K562 (cell line): Measurements from ENCODE around the gene PCSK5. TPM values are rescaled to one million over a fixed set of nuclear protein-coding genes. Genes with fewer than 3 reads are reported as not detected.
"Not testable (repeated sequence)": the region's sequence is repeated elsewhere in the genome, so short reads cannot be mapped to it uniquely, and the experiment has no call there.

Source experiments
- ARID1B ChIP-seq: fragments of 450-650 bp; IDR thresholded peaks from 2 replicates; pipeline ENCODE4 v1.6.1; 2016; ENCODE audit warnings: antibody characterized with exemption, mild to moderate bottlenecking, inconsistent platforms
- BCOR ChIP-seq: fragments of 450-650 bp; IDR thresholded peaks from 2 replicates; pipeline ENCODE4 v1.6.1; 2016
- BHLHE40 ChIP-seq: IDR thresholded peaks from 2 replicates; pipeline ENCODE4 v1.6.1; 2011; ENCODE audit warnings: low read length, improper control_type of control experiment
- DMBX1 ChIP-seq: fragments of 250-450 bp; sonication (Bioruptor Pico); IDR thresholded peaks from 2 replicates; pipeline ENCODE4 v1.8.0; 2022; ENCODE audit warnings: inconsistent platforms, mild to moderate bottlenecking, moderate library complexity, borderline replicate concordance
- HDAC3 ChIP-seq: fragments of 450-650 bp; IDR thresholded peaks from 2 replicates; pipeline ENCODE4 v1.6.1; 2018; ENCODE audit warnings: borderline replicate concordance, mild to moderate bottlenecking, moderate library complexity; ENCODE audit not compliant: partially characterized antibody
- KDM1A ChIP-seq, 2 experiments: fragments of 450-650 bp; IDR thresholded peaks; 2 replicates each; pipeline ENCODE4 v1.6.1; 2016; ENCODE audit warnings: mild to moderate bottlenecking in 2 of 2
- KDM5B ChIP-seq: fragments of 200-600 bp; sonication (generic); IDR thresholded peaks from 2 replicates; pipeline ENCODE4 v1.6.1; 2012; ENCODE audit warnings: low read depth, mild to moderate bottlenecking, moderate library complexity, low read length, control low read depth, inconsistent platforms; ENCODE audit not compliant: insufficient replicate concordance
- MAFG ChIP-seq: fragments of 450-650 bp; conservative IDR thresholded peaks from 2 replicates; pipeline ENCODE4 v1.6.1; 2016; ENCODE audit warnings: missing genetic modification characterization, missing compliant biosample characterization
- MTA2 ChIP-seq: fragments of 450-650 bp; IDR thresholded peaks from 2 replicates; pipeline ENCODE4 v1.6.1; 2016; ENCODE audit warnings: low read depth
- NCOA1 ChIP-seq: fragments of 450-650 bp; IDR thresholded peaks from 2 replicates; pipeline ENCODE4 v1.6.1; 2016; ENCODE audit warnings: low read depth
- NR2C2 ChIP-seq, 2 experiments: fragments of 200-800 bp in 1 of 2; sonication (Bioruptor generic) in 1 of 2; sonication (generic) in 1 of 2; formaldehyde crosslinking in 1 of 2; IDR thresholded peaks; 2 replicates each; pipeline versions ENCODE4 v1.6.1 to v1.8.0; 2016 to 2022; ENCODE audit warnings: mild to moderate bottlenecking in 1 of 2, missing compliant biosample characterization in 1 of 2, missing genetic modification characterization in 1 of 2, missing genetic modification reagents in 1 of 2
- NR4A1 ChIP-seq, 2 experiments: fragments of 250-450 bp in 1 of 2; fragments of 450-650 bp in 1 of 2; sonication (Bioruptor Pico) in 1 of 2; IDR thresholded peaks; 2 replicates each; pipeline versions ENCODE4 v1.4.0 to v1.6.1; 2016 to 2020; ENCODE audit warnings: mild to moderate bottlenecking in 2 of 2, missing compliant biosample characterization in 1 of 2, missing genetic modification characterization in 1 of 2, moderate library complexity in 1 of 2
- PML ChIP-seq: IDR thresholded peaks from 2 replicates; pipeline ENCODE4 v1.6.1; 2012; ENCODE audit warnings: low read length, inconsistent platforms
- SMAD3 ChIP-seq: fragments of 450-650 bp; formaldehyde crosslinking; conservative IDR thresholded peaks from 2 replicates; pipeline ENCODE4 v1.4.0; 2020; ENCODE audit warnings: mild to moderate bottlenecking
- SMARCC2 ChIP-seq: fragments of 450-650 bp; IDR thresholded peaks from 2 replicates; pipeline ENCODE4 v1.6.1; 2017; ENCODE audit warnings: antibody characterized with exemption, moderate library complexity, mild to moderate bottlenecking, low read depth
- SOX6 ChIP-seq: fragments of 450-650 bp; IDR thresholded peaks from 2 replicates; pipeline ENCODE4 v1.6.1; 2014; ENCODE audit warnings: mild to moderate bottlenecking
- TAL1 ChIP-seq: fragments of 450-650 bp; IDR thresholded peaks from 2 replicates; pipeline ENCODE4 v1.6.1; 2016; ENCODE audit warnings: mild to moderate bottlenecking
- TARDBP ChIP-seq: fragments of 450-650 bp; IDR thresholded peaks from 2 replicates; pipeline ENCODE4 v1.6.1; 2016
- TBL1XR1 ChIP-seq, 2 experiments: IDR thresholded peaks; 2 replicates each; pipeline ENCODE4 v1.6.1; 2012; ENCODE audit warnings: improper control_type of control experiment in 2 of 2, low read length in 2 of 2, mild to moderate bottlenecking in 1 of 2
- TCF3 ChIP-seq: sonication (generic); formaldehyde crosslinking; IDR thresholded peaks from 2 replicates; pipeline ENCODE4 v1.4.0; 2020; ENCODE audit warnings: mild to moderate bottlenecking, missing genetic modification reagents
- TRIM24 ChIP-seq, 2 experiments: fragments of 450-650 bp; IDR thresholded peaks; 2 replicates each; pipeline ENCODE4 v1.6.1; 2016
- TRIM28 ChIP-seq: fragments of 450-650 bp; IDR thresholded peaks from 2 replicates; pipeline ENCODE4 v1.6.1; 2017
- ZEB2 ChIP-seq: fragments of 450-650 bp; IDR thresholded peaks from 2 replicates; pipeline ENCODE4 v1.6.1; 2016
- ZNF316 ChIP-seq: fragments of 450-650 bp; IDR thresholded peaks from 2 replicates; pipeline ENCODE4 v1.6.1; 2016
- polyA plus RNA-seq, 8 experiments: library from polyadenylated mRNA; depleted of rRNA in 4 of 8; stranded (reverse) in 5 of 8; unstranded in 3 of 8; fragments of >200 nt; fragmentation: Nextera tagmentation in 2 of 8; fragmentation: Illumina TruSeq in 1 of 8; extraction: Ambion mirVana in 2 of 8; extraction: Trizol in 1 of 8; gene quantifications; 2 replicates each; pipeline versions ENCODE4 v1.2.1 to v1.2.3, GENCODE V29; 2011 to 2014; ENCODE audit warnings: inconsistent platforms in 1 of 8, missing spikeins in 1 of 8
- total RNA-seq, 7 experiments: library from RNA; depleted of rRNA in 6 of 7; stranded (reverse); fragments of >200 nt in 6 of 7; fragmentation: Illumina TruSeq in 2 of 7; extraction: Trizol in 2 of 7; gene quantifications; 2 replicates each; pipeline versions ENCODE4 v1.2.1 to v1.2.3, GENCODE V29; 2011 to 2021; ENCODE audit warnings: low replicate concordance in 1 of 7
- TF ChIP-seq, protein P1 (sequence below), 2 experiments: fragments of 150-350 bp in 1 of 2; IDR thresholded peaks; 2 replicates each; pipeline ENCODE4 v1.6.1; 2012 to 2016; ENCODE audit warnings: low read depth in 2 of 2, low read length in 2 of 2, mild to moderate bottlenecking in 1 of 2, moderate library complexity in 1 of 2

The PCSK5 gene
- total and polyA plus RNA-seq, 9 of the 15 experiments (the other 6 are each of a cell fraction or from before 2014, with no cell fraction given): not detected

DNA sequence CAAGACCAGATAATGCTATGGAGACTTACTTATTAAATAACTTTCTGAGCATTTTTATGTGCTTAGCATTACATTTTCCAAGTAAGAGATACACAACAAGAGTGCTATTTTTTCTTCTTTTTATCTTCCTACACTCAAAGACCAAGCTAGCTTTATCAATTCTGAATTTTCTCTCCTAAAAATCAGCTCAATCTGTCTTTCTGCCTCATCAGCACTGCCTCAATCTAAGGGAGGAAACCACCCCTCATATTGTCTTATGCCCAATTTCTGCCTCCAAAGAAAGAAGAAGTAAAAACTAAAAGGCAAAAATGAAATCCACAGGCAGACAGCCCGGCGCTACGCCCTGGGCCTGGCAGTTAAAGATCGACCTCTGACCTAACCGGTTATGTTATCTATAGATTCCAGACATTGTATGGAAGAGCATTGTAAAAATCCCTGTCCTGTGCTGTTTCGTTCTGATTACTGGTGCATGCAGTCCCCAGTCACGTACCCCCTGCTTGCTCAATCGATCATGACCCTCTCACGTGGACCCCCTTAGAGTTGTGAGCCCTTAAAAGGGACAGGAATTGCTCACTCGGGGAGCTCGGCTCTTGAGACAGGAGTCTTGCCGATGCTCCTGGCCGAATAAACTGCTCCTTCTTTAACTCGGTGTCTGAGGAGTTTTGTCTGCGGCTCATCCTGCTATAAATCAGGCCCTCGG lies 472.0 kb downstream of the PCSK5 start (continued):
- 0 out of 4 replicates have a peak, but pooled peaks of 1 of the 2 experiments have one; percentile 58 for TF ChIP-seq TBL1XR1 (IDR thresholded peaks at IDR 0.05; ENCODE audit: low read length in 2 of 2)
- peak; percentile 95 for TF ChIP-seq TAL1
- TF ChIP-seq TARDBP: peak; percentile 76; the same call in 1 of the 2 replicates
- peak; percentile 37 for TF ChIP-seq KDM5B
- peak; percentile 93 for TF ChIP-seq TCF3 (CRISPR knock-in tag)
- TF ChIP-seq NR2C2 (CRISPR knock-in tag; IDR thresholded peaks at IDR 0.05): peak; percentile 78; the same call in 1 of the 2 replicates
- peak; percentile 93 for TF ChIP-seq NR2C2 (tag; IDR thresholded peaks at IDR 0.05)
- peak; percentile 96 for TF ChIP-seq ARID1B
- not testable (repeated sequence) for TF ChIP-seq NR4A1 (CRISPR knock-in tag; IDR thresholded peaks at IDR 0.05)
- TF ChIP-seq NR4A1 (tag; IDR thresholded peaks at IDR 0.05): peak; percentile 86
- TF ChIP-seq DMBX1 (CRISPR knock-in tag): peak; percentile 77
- peak; percentile 97 to 98 for TF ChIP-seq KDM1A (IDR thresholded peaks at IDR 0.05)
- peak; percentile 59; the same call in 1 of the 2 replicates for TF ChIP-seq BHLHE40
- TF ChIP-seq TRIM24 (IDR thresholded peaks at IDR 0.05): peak; percentile 79 to 88
- peak; percentile 77 for TF ChIP-seq ZNF316
- peak; percentile 75 for TF ChIP-seq ZEB2
- peak; percentile 78 for TF ChIP-seq SMARCC2
- peak; percentile 49; the same call in 1 of the 2 replicates for TF ChIP-seq BCOR
- TF ChIP-seq MTA2: peak; percentile 93
- TF ChIP-seq HDAC3: peak; percentile 72
- TF ChIP-seq TRIM28: 0 out of 2 replicates have a peak, but pooled peaks have one; percentile 42
- TF ChIP-seq, protein P1, sequence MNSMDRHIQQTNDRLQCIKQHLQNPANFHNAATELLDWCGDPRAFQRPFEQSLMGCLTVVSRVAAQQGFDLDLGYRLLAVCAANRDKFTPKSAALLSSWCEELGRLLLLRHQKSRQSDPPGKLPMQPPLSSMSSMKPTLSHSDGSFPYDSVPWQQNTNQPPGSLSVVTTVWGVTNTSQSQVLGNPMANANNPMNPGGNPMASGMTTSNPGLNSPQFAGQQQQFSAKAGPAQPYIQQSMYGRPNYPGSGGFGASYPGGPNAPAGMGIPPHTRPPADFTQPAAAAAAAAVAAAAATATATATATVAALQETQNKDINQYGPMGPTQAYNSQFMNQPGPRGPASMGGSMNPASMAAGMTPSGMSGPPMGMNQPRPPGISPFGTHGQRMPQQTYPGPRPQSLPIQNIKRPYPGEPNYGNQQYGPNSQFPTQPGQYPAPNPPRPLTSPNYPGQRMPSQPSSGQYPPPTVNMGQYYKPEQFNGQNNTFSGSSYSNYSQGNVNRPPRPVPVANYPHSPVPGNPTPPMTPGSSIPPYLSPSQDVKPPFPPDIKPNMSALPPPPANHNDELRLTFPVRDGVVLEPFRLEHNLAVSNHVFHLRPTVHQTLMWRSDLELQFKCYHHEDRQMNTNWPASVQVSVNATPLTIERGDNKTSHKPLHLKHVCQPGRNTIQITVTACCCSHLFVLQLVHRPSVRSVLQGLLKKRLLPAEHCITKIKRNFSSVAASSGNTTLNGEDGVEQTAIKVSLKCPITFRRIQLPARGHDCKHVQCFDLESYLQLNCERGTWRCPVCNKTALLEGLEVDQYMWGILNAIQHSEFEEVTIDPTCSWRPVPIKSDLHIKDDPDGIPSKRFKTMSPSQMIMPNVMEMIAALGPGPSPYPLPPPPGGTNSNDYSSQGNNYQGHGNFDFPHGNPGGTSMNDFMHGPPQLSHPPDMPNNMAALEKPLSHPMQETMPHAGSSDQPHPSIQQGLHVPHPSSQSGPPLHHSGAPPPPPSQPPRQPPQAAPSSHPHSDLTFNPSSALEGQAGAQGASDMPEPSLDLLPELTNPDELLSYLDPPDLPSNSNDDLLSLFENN (IDR thresholded peaks at IDR 0.05; ENCODE audit: low read depth in 2 of 2, low read length in 2 of 2): peak in 1 of 2 experiments; percentile 68; a peak in 2 of 4 replicates
- TF ChIP-seq SMAD3: 0 out of 2 replicates have a peak, but pooled peaks have one; percentile 29
- peak; percentile 96 for TF ChIP-seq SOX6
- TF ChIP-seq MAFG (tag): peak; percentile 45
- peak; percentile 77; the same call in 1 of the 2 replicates for TF ChIP-seq NCOA1
- TF ChIP-seq PML: peak; percentile 85
